T-cell (primary cell): Measurements from ENCODE around the gene TTC24. TPM values are rescaled to one million over a fixed set of nuclear protein-coding genes. Genes with fewer than 3 reads are reported as not detected.

ENCODE experiments used
- total RNA-seq, 35 experiments: library from RNA in 6 of 35; stranded (reverse) in 6 of 35; fragments of 120-200 nt in 1 of 35; gene quantifications; one replicate each; pipeline versions ENCODE4 v1.2.1 to v1.2.4 and lab custom pipeline; 2013 to 2026

Gene TTC24
- total RNA-seq, 5 donors from 2014 or later (not counting 1 experiment from before 2014, with no cell fraction given) = 9.9 to 43.6 (median 16.4) TPM

Other genes with a start within 250 kb of the TTC24 start
- 100 to 1,000 TPM in 4 of 5 donors, 10 to 100 TPM in 1; 87.2 to 138 (median 124) TPM for gene CCT3, start 241.4 kb upstream of the TTC24 start, total RNA-seq
- under 1 TPM in 1 of 5 donors, not detected in 4; 0.93 TPM for gene TSACC, start 241.2 kb upstream of the TTC24 start, total RNA-seq
- gene RHBG, start 210.5 kb upstream of the TTC24 start, total RNA-seq = under 1 TPM in 1 of 5 donors, not detected in 4; 0.35 TPM
- gene MEF2D, start 78.9 kb upstream of the TTC24 start, total RNA-seq = 100 to 1,000 TPM in 2 of 5 donors, 10 to 100 TPM in 3; 60.7 to 133 (median 79.3) TPM
- under 1 TPM in 4 of 5 donors, not detected in 1; 0.13 to 0.19 (median 0.18) TPM for gene IQGAP3, start 7.2 kb upstream of the TTC24 start, total RNA-seq
- gene NAXE, start 12.1 kb downstream of the TTC24 start, total RNA-seq = 10 to 100 TPM; 32.4 to 47.7 (median 41.7) TPM
- gene GPATCH4, start 21.8 kb downstream of the TTC24 start, total RNA-seq = 10 to 100 TPM; 34.3 to 41.6 (median 40.6) TPM
- gene HAPLN2, start 39.7 kb downstream of the TTC24 start, total RNA-seq = under 1 TPM in 1 of 5 donors, not detected in 4; 0.33 TPM
- gene BCAN, start 62.4 kb downstream of the TTC24 start, total RNA-seq = not detected
- gene NES, start 97.7 kb downstream of the TTC24 start, total RNA-seq = under 1 TPM in 3 of 5 donors, not detected in 2; 0.10 to 0.35 (median 0.25) TPM
- gene CRABP2, start 125.9 kb downstream of the TTC24 start, total RNA-seq = 1 to 10 TPM in 4 of 5 donors, under 1 TPM in 1; 0.76 to 3.6 (median 1.6) TPM
- gene METTL25B, start 148.7 kb downstream of the TTC24 start, total RNA-seq = 10 to 100 TPM; 13.0 to 36.1 (median 32.3) TPM
- gene ISG20L2, start 149.0 kb downstream of the TTC24 start, total RNA-seq = 10 to 100 TPM; 35.3 to 63.7 (median 44.3) TPM
- gene MRPL24, start 161.4 kb downstream of the TTC24 start, total RNA-seq = 10 to 100 TPM; 23.8 to 66.6 (median 52.6) TPM
- gene HDGF, start 172.0 kb downstream of the TTC24 start, total RNA-seq = 100 to 1,000 TPM in 2 of 5 donors, 10 to 100 TPM in 3; 72.9 to 108 (median 90.3) TPM
- gene PRCC, start 187.8 kb downstream of the TTC24 start, total RNA-seq = 10 to 100 TPM; 55.3 to 67.7 (median 65.4) TPM
- gene SH2D2A, start 237.1 kb downstream of the TTC24 start, total RNA-seq = 100 to 1,000 TPM in 1 of 5 donors, 10 to 100 TPM in 4; 42.8 to 110 (median 66.8) TPM